Body of pancreas (tissue), 4 donors: ENCODE measurements around the gene RSPH4A. TPM values are rescaled to one million over a fixed set of nuclear protein-coding genes. Genes with fewer than 3 reads are reported as not detected.

Experiments used
- ATAC-seq: fragments of 150-250 bp; one replicate; pipeline ENCODE4 v1.9.1; 2016
- DNase-seq, 4 donors: peaks; one replicate each; pipeline ENCODE4 v3.0.0-alpha.2; 2019
- H3K27ac ChIP-seq, 4 donors: fragments of 200-600 bp; sonication (generic); 1 replicate in 3 of 4; 2 replicates in 1 of 4; pipeline versions ENCODE4 v1.5.1 to v1.6.1; 2016 to 2019; ENCODE audit warnings: mild to moderate bottlenecking in 1 of 4, mixed read lengths in 1 of 4, moderate library complexity in 1 of 4
- H3K27me3 ChIP-seq, 2 donors: fragments of 200-600 bp; sonication (generic); one replicate each; pipeline ENCODE4 v1.6.0; 2016; ENCODE audit warnings: mild to moderate bottlenecking in 1 of 2
- H3K36me3 ChIP-seq, 2 donors: fragments of 200-600 bp; sonication (generic); replicated peaks in 1 of 2; 2 replicates each; pipeline ENCODE4 v1.5.1; 2016; ENCODE audit warnings: low read depth in 2 of 2; ENCODE audit not compliant: insufficient read depth in 1 of 2
- H3K4me1 ChIP-seq: fragments of 200-600 bp; sonication (generic); one replicate; pipeline ENCODE4 v1.6.0; 2016
- H3K4me3 ChIP-seq, 2 donors: fragments of 200-600 bp; sonication (generic); 1 replicate in 1 of 2; 2 replicates in 1 of 2; pipeline ENCODE4 v1.5.1; 2016 to 2019
- H3K9me3 ChIP-seq, 3 donors: fragments of 200-600 bp; sonication (generic); 1 replicate in 2 of 3; 2 replicates in 1 of 3; pipeline ENCODE4 v1.5.1; 2016
- POLR2A ChIP-seq, 3 donors: fragments of 450-650 bp; IDR thresholded peaks; one replicate each; pipeline ENCODE4 v1.6.1; 2016; ENCODE audit warnings: antibody characterized with exemption in 3 of 3, mild to moderate bottlenecking in 2 of 3
- WGBS, 2 donors: methylation state at CpG; one replicate each; pipeline ENCODE4 v1.1.5; 2017; 5-methylcytosine and 5-hydroxymethylcytosine counted together
- intact Hi-C: fragments of 100-400 bp; cut with DNase I; formaldehyde crosslinking; loops from one replicate; pipeline ENCODE4 v1.15.1; 2023
- total RNA-seq, 2 donors: library from RNA; depleted of rRNA; stranded (reverse); fragments of >200 nt; gene quantifications; one replicate each; pipeline ENCODE4 v1.1.0, GENCODE V29; 2016
- TF ChIP-seq, protein P1 (sequence below), 7 experiments: fragments of 450-650 bp in 4 of 7; fragments of 200-600 bp in 3 of 7; sonication (generic) in 3 of 7; IDR thresholded peaks; one replicate each; pipeline ENCODE4 v1.5.1; 2016 to 2019; ENCODE audit warnings: antibody characterized with exemption in 7 of 7

RSPH4A gene
- total RNA-seq, 2 donors from 2014 or later, result 2.6 TPM; not detected in 1

DNA sequence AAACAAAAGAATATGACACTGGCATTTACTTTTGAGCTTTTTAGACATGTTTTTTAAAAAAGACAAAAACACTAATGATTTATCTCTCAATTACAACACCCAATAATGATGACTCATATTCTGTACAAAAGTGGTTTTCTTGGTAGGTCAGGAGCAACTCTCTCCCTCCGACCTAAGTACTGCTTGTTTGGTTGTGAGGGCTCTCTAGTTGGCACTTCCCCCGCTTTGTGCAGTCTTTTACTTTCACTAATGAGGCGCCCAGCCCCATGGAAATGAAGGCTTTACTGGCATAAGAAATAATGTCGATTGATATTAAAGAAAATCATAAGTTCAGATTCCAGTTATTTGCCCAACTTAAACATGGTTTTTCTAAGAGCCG, 66.0 kb downstream of the RSPH4A start:
- H3K9me3 ChIP-seq, result no peaks in the 10 kb centered on the region
- no peak overlapping the region for H3K4me3 ChIP-seq
- H3K27ac ChIP-seq, result peak overlapping the region in 1 of 4 donors; percentile 91
- H3K27me3 ChIP-seq, result no peaks in the 10 kb centered on the region
- no peak for TF ChIP-seq POLR2A (IDR thresholded peaks at IDR 0.05)
- TF ChIP-seq, protein P1, sequence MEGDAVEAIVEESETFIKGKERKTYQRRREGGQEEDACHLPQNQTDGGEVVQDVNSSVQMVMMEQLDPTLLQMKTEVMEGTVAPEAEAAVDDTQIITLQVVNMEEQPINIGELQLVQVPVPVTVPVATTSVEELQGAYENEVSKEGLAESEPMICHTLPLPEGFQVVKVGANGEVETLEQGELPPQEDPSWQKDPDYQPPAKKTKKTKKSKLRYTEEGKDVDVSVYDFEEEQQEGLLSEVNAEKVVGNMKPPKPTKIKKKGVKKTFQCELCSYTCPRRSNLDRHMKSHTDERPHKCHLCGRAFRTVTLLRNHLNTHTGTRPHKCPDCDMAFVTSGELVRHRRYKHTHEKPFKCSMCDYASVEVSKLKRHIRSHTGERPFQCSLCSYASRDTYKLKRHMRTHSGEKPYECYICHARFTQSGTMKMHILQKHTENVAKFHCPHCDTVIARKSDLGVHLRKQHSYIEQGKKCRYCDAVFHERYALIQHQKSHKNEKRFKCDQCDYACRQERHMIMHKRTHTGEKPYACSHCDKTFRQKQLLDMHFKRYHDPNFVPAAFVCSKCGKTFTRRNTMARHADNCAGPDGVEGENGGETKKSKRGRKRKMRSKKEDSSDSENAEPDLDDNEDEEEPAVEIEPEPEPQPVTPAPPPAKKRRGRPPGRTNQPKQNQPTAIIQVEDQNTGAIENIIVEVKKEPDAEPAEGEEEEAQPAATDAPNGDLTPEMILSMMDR (IDR thresholded peaks at IDR 0.05), result no peak
- peak in 1 of 4 donors; percentile 13 for DNase-seq
- no peak for ATAC-seq
- intact Hi-C loops, result no loop called here
- WGBS, 2 donors, result 71 to 79% methylated on average over 5 of the region's 5 CpGs
- no peaks in the 10 kb centered on the region for H3K4me1 ChIP-seq
- no peaks in the 10 kb centered on the region for H3K36me3 ChIP-seq

Other genes starting within 250 kb of the RSPH4A start
- 10 to 100 TPM in 1 of 2 donors, 1 to 10 TPM in 1; 8.6 to 14.0 TPM for gene DSE, start 245.5 kb upstream of the RSPH4A start, total RNA-seq
- 1 to 10 TPM; 1.3 to 2.3 TPM for gene CALHM6, start 155.1 kb upstream of the RSPH4A start, total RNA-seq
- under 1 TPM; 0.33 to 0.52 TPM for gene CALHM5, start 104.8 kb upstream of the RSPH4A start, total RNA-seq
- gene TRAPPC3L, start 70.8 kb upstream of the RSPH4A start, total RNA-seq, result not detected
- gene CALHM4, start 62.7 kb upstream of the RSPH4A start, total RNA-seq, result not detected
- gene RWDD1, start 45.0 kb upstream of the RSPH4A start, total RNA-seq, result 10 to 100 TPM; 21.4 to 28.0 TPM
- 1 to 10 TPM; 3.3 to 7.5 TPM for gene ZUP1, start 52.3 kb downstream of the RSPH4A start, total RNA-seq
- 1 to 10 TPM; 3.1 to 3.3 TPM for gene KPNA5, start 64.7 kb downstream of the RSPH4A start, total RNA-seq
- gene FAM162B, start 149.2 kb downstream of the RSPH4A start, total RNA-seq, result not detected
- gene GPRC6A, start 212.6 kb downstream of the RSPH4A start, total RNA-seq, result not detected